Type B pancreatic cell (in vitro differentiated cells): ENCODE data around the gene PIGQ. TPM values are rescaled to one million over a fixed set of nuclear protein-coding genes. Genes with fewer than 3 reads are reported as not detected.

Experiments
- DNase-seq: peaks from one replicate; pipeline ENCODE4 v3.0.0; 2021; ENCODE audit warnings: mixed read lengths; ENCODE audit not compliant: unreplicated experiment; ENCODE audit errors: extremely low spot score
- H3K27ac Mint-ChIP-seq: 2 replicates; pipeline ENCODE4 v1.8.0; 2021; ENCODE audit warnings: mild to moderate bottlenecking, mixed read lengths
- H3K27me3 Mint-ChIP-seq: 2 replicates; pipeline ENCODE4 v1.8.0; 2021; ENCODE audit warnings: mixed read lengths
- H3K36me3 Mint-ChIP-seq: 2 replicates; pipeline ENCODE4 v1.8.0; 2021; ENCODE audit warnings: mixed read lengths
- H3K4me1 Mint-ChIP-seq: one replicate; pipeline ENCODE4 v1.8.0; 2021; ENCODE audit warnings: mixed read lengths; ENCODE audit not compliant: unreplicated experiment
- H3K4me3 Mint-ChIP-seq: 2 replicates; pipeline ENCODE4 v1.8.0; 2021; ENCODE audit warnings: mild to moderate bottlenecking, mixed read lengths
- H3K9me3 Mint-ChIP-seq: 2 replicates; pipeline ENCODE4 v1.8.0; 2021; ENCODE audit warnings: mixed read lengths
- CTCF ChIP-seq: fragments of 200-600 bp; sonication (generic); conservative IDR thresholded peaks from 2 replicates; pipeline ENCODE4 v1.5.0; 2021; ENCODE audit warnings: antibody characterized with exemption, mild to moderate bottlenecking
- total RNA-seq: library from RNA; stranded (reverse); gene quantifications from 2 replicates; pipeline ENCODE4 v1.2.1, GENCODE V29; 2021; ENCODE audit warnings: low replicate concordance

The PIGQ gene
- total RNA-seq, 1 donor from 2014 or later: 83.5 TPM

- no peak for TF ChIP-seq CTCF
- peaks cover 20% of the 10 kb centered on the region for H3K4me1 Mint-ChIP-seq
- H3K27me3 Mint-ChIP-seq: no peaks in the 10 kb centered on the region
- peak overlapping the region; percentile 84 for H3K27ac Mint-ChIP-seq
- no peak for DNase-seq
- H3K4me3 Mint-ChIP-seq: peak overlapping the region; percentile 86
- peaks cover 4% of the 10 kb centered on the region for H3K36me3 Mint-ChIP-seq
- no peaks in the 10 kb centered on the region for H3K9me3 Mint-ChIP-seq
These were observed 17.1 kb downstream of the PIGQ start for GRCh38 chr16:586645-587590.

- peaks cover 28% of the 10 kb centered on the region for H3K4me1 Mint-ChIP-seq
- TF ChIP-seq CTCF: no peak
- peaks cover 4% of the 10 kb centered on the region for H3K36me3 Mint-ChIP-seq
- no peaks in the 10 kb centered on the region for H3K27me3 Mint-ChIP-seq
- peak overlapping the region; percentile 99 for H3K27ac Mint-ChIP-seq
- peak overlapping the region; percentile 96 for H3K4me3 Mint-ChIP-seq
- no peak for DNase-seq
- H3K9me3 Mint-ChIP-seq: no peaks in the 10 kb centered on the region
These were observed 18.8 kb downstream of the PIGQ start for GRCh38 chr16:588639-588888.

- peaks cover 4% of the 10 kb centered on the region for H3K36me3 Mint-ChIP-seq
- H3K27ac Mint-ChIP-seq: peak overlapping the region; percentile 99
- H3K9me3 Mint-ChIP-seq: no peaks in the 10 kb centered on the region
- H3K4me3 Mint-ChIP-seq: peak overlapping the region; percentile 98
- peak; percentile 99 for DNase-seq
- TF ChIP-seq CTCF: no peak
- no peaks in the 10 kb centered on the region for H3K27me3 Mint-ChIP-seq
- H3K4me1 Mint-ChIP-seq: peaks cover 31% of the 10 kb centered on the region
These were observed 19.3 kb downstream of the PIGQ start for GRCh38 chr16:588889-589657.

GRCh38 chr16:589658-590187, 20.0 kb downstream of the PIGQ start, which contains the start of gene RAB40C:
Gene RAB40C, plus strand, starts transcription at chr16:590066. Its CDS starts 226 bp downstream, at chr16:590292.
- TF ChIP-seq CTCF: no peak
- peaks cover 37% of the 10 kb centered on the region for H3K4me1 Mint-ChIP-seq
- no peaks in the 10 kb centered on the region for H3K27me3 Mint-ChIP-seq
- peak within 1 kb of the TSS; percentile 98 for H3K4me3 Mint-ChIP-seq
- H3K27ac Mint-ChIP-seq: peak within 1 kb of the TSS; percentile 99
- no peaks in the 10 kb centered on the region for H3K9me3 Mint-ChIP-seq
- H3K36me3 Mint-ChIP-seq: peaks cover 4% of the 10 kb centered on the region
- DNase-seq: peak; percentile 99

- no peak for TF ChIP-seq CTCF
- Mint-ChIP-seq H3K4me3 (peak overlapping the region; percentile 91), H3K4me1 (peaks cover 36% of the 10 kb centered on the region), H3K9me3 (no peaks in the 10 kb centered on the region), H3K36me3 (peaks cover 4% of the 10 kb centered on the region), H3K27ac (peak overlapping the region; percentile 79), H3K27me3 (no peaks in the 10 kb centered on the region)
- DNase-seq: no peak
These were observed 20.5 kb downstream of the PIGQ start for GRCh38 chr16:590188-590814.
